HepG2 (cell line): Measurements from ENCODE around the gene ANKRD39. TPM values are rescaled to one million over a fixed set of nuclear protein-coding genes. Genes with fewer than 3 reads are reported as not detected.

Source experiments
- ATF3 ChIP-seq: sonication (generic); formaldehyde crosslinking; IDR thresholded peaks from 2 replicates; pipeline ENCODE4 v1.4.0; 2020; ENCODE audit warnings: missing genetic modification reagents
- ETS1 ChIP-seq: sonication (generic); formaldehyde crosslinking; IDR thresholded peaks from 2 replicates; pipeline ENCODE4 v1.4.0; 2020; ENCODE audit warnings: missing genetic modification reagents
- FOXM1 ChIP-seq: sonication (generic); formaldehyde crosslinking; IDR thresholded peaks from 2 replicates; pipeline ENCODE4 v1.5.0; 2020; ENCODE audit warnings: missing genetic modification reagents
- HDAC6 ChIP-seq: fragments of 200-600 bp; sonication (generic); IDR thresholded peaks from 2 replicates; pipeline ENCODE4 v1.7.0; 2017; ENCODE audit warnings: mild to moderate bottlenecking, antibody characterized with exemption, low read length, low read depth
- HHEX ChIP-seq: IDR thresholded peaks from 2 replicates; pipeline ENCODE4 v1.6.1; 2016; ENCODE audit warnings: control low read depth
- NFE2L1 ChIP-seq: sonication (generic); formaldehyde crosslinking; IDR thresholded peaks from 2 replicates; pipeline ENCODE4 v1.4.0; 2020; ENCODE audit warnings: missing genetic modification reagents, mild to moderate bottlenecking, borderline replicate concordance
- NR2C2 ChIP-seq: sonication (generic); formaldehyde crosslinking; IDR thresholded peaks from 2 replicates; pipeline ENCODE4 v1.4.0; 2020; ENCODE audit warnings: missing genetic modification reagents, mild to moderate bottlenecking, moderate library complexity, borderline replicate concordance
- RBAK ChIP-seq: sonication (generic); formaldehyde crosslinking; IDR thresholded peaks from 2 replicates; pipeline ENCODE4 v1.5.1; 2020; ENCODE audit warnings: mild to moderate bottlenecking, missing genetic modification reagents
- TCF7 ChIP-seq: sonication (generic); IDR thresholded peaks from 2 replicates; pipeline ENCODE4 v1.6.1; 2016; ENCODE audit warnings: antibody characterized with exemption, low read depth
- ZFP90 ChIP-seq: sonication (generic); formaldehyde crosslinking; IDR thresholded peaks from 2 replicates; pipeline ENCODE4 v1.8.0; 2022; ENCODE audit warnings: missing genetic modification reagents, mild to moderate bottlenecking, inconsistent platforms, borderline replicate concordance
- ZNF343 ChIP-seq: sonication (generic); formaldehyde crosslinking; IDR thresholded peaks from 2 replicates; pipeline ENCODE4 v1.4.0; 2020; ENCODE audit warnings: mild to moderate bottlenecking, missing genetic modification reagents
- ZNF468 ChIP-seq: sonication (generic); formaldehyde crosslinking; IDR thresholded peaks from 2 replicates; pipeline ENCODE4 v1.8.0; 2022; ENCODE audit warnings: mild to moderate bottlenecking, moderate library complexity, missing genetic modification reagents
- ZNF564 ChIP-seq: sonication (generic); formaldehyde crosslinking; IDR thresholded peaks from 2 replicates; pipeline ENCODE4 v1.8.1; 2023; ENCODE audit warnings: mild to moderate bottlenecking, missing genetic modification reagents
- ZNF773 ChIP-seq: sonication (generic); formaldehyde crosslinking; IDR thresholded peaks from 2 replicates; pipeline ENCODE4 v1.4.0; 2020; ENCODE audit warnings: missing genetic modification reagents, borderline replicate concordance
- ZSCAN12 ChIP-seq: sonication (generic); formaldehyde crosslinking; IDR thresholded peaks from 2 replicates; pipeline ENCODE4 v1.9.0; 2021; ENCODE audit warnings: mild to moderate bottlenecking, missing genetic modification reagents
- polyA plus RNA-seq, 8 experiments: library from polyadenylated mRNA; depleted of rRNA in 3 of 8; stranded (reverse) in 7 of 8; unstranded in 1 of 8; fragments of >200 nt; fragmentation: Illumina TruSeq in 4 of 8; extraction: Trizol in 4 of 8; gene quantifications; 2 replicates each; pipeline versions ENCODE4 v1.2.1 to v1.2.3, GENCODE V29; 2011 to 2016; ENCODE audit warnings: low read depth in 4 of 8, missing spikeins in 1 of 8, mixed read lengths in 1 of 8; ENCODE audit not compliant: insufficient read depth in 1 of 8
- total RNA-seq, 5 experiments: library from RNA; depleted of rRNA; stranded (reverse); fragments of >200 nt; fragmentation: Illumina TruSeq; extraction: Trizol; gene quantifications; 2 replicates each; pipeline ENCODE4 v1.2.3, GENCODE V29; 2016; ENCODE audit warnings: low read depth in 1 of 5
- TF ChIP-seq, protein P1 (sequence below): sonication (generic); formaldehyde crosslinking; IDR thresholded peaks from 2 replicates; pipeline ENCODE4 v1.5.0; 2020; ENCODE audit warnings: mild to moderate bottlenecking, missing genetic modification reagents, borderline replicate concordance
- TF ChIP-seq, protein P2 (sequence below): sonication (generic); formaldehyde crosslinking; IDR thresholded peaks from 2 replicates; pipeline ENCODE4 v1.4.0; 2020; ENCODE audit warnings: missing genetic modification reagents, mild to moderate bottlenecking, borderline replicate concordance
- TF ChIP-seq, protein P3 (sequence below): sonication (generic); formaldehyde crosslinking; IDR thresholded peaks from 2 replicates; pipeline ENCODE4 v1.9.0; 2021; ENCODE audit warnings: missing genetic modification reagents, borderline replicate concordance

Gene ANKRD39
- total and polyA plus RNA-seq, 2 of the 13 experiments (the other 11 are each of a cell fraction or from before 2014, with no cell fraction given): 23.2 to 24.8 TPM

- TF ChIP-seq ETS1 (CRISPR knock-in tag) (no peak), ATF3 (CRISPR knock-in tag) (no peak), RBAK (CRISPR knock-in tag) (no peak), NR2C2 (CRISPR knock-in tag) (peak; percentile 27; the same call in 1 of the 2 replicates), HHEX (no peak), ZNF564 (CRISPR knock-in tag) (peak; percentile 19; the same call in 1 of the 2 replicates), TCF7 (no peak), ZNF773 (CRISPR knock-in tag) (no peak), FOXM1 (CRISPR knock-in tag) (no peak), ZFP90 (no peak), HDAC6 (no peak), ZSCAN12 (CRISPR knock-in tag) (no peak), NFE2L1 (peak; percentile 76; the same call in 1 of the 2 replicates), ZNF343 (CRISPR knock-in tag) (peak; percentile 51; the same call in 1 of the 2 replicates), ZNF468 (CRISPR knock-in tag) (peak; percentile 69; the same call in 1 of the 2 replicates)
- TF ChIP-seq, protein P1, sequence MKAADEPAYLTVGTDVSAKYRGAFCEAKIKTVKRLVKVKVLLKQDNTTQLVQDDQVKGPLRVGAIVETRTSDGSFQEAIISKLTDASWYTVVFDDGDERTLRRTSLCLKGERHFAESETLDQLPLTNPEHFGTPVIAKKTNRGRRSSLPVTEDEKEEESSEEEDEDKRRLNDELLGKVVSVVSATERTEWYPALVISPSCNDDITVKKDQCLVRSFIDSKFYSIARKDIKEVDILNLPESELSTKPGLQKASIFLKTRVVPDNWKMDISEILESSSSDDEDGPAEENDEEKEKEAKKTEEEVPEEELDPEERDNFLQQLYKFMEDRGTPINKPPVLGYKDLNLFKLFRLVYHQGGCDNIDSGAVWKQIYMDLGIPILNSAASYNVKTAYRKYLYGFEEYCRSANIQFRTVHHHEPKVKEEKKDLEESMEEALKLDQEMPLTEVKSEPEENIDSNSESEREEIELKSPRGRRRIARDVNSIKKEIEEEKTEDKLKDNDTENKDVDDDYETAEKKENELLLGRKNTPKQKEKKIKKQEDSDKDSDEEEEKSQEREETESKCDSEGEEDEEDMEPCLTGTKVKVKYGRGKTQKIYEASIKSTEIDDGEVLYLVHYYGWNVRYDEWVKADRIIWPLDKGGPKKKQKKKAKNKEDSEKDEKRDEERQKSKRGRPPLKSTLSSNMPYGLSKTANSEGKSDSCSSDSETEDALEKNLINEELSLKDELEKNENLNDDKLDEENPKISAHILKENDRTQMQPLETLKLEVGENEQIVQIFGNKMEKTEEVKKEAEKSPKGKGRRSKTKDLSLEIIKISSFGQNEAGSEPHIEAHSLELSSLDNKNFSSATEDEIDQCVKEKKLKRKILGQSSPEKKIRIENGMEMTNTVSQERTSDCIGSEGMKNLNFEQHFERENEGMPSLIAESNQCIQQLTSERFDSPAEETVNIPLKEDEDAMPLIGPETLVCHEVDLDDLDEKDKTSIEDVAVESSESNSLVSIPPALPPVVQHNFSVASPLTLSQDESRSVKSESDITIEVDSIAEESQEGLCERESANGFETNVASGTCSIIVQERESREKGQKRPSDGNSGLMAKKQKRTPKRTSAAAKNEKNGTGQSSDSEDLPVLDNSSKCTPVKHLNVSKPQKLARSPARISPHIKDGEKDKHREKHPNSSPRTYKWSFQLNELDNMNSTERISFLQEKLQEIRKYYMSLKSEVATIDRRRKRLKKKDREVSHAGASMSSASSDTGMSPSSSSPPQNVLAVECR: peak; percentile 53; the same call in 1 of the 2 replicates
- TF ChIP-seq, protein P2, sequence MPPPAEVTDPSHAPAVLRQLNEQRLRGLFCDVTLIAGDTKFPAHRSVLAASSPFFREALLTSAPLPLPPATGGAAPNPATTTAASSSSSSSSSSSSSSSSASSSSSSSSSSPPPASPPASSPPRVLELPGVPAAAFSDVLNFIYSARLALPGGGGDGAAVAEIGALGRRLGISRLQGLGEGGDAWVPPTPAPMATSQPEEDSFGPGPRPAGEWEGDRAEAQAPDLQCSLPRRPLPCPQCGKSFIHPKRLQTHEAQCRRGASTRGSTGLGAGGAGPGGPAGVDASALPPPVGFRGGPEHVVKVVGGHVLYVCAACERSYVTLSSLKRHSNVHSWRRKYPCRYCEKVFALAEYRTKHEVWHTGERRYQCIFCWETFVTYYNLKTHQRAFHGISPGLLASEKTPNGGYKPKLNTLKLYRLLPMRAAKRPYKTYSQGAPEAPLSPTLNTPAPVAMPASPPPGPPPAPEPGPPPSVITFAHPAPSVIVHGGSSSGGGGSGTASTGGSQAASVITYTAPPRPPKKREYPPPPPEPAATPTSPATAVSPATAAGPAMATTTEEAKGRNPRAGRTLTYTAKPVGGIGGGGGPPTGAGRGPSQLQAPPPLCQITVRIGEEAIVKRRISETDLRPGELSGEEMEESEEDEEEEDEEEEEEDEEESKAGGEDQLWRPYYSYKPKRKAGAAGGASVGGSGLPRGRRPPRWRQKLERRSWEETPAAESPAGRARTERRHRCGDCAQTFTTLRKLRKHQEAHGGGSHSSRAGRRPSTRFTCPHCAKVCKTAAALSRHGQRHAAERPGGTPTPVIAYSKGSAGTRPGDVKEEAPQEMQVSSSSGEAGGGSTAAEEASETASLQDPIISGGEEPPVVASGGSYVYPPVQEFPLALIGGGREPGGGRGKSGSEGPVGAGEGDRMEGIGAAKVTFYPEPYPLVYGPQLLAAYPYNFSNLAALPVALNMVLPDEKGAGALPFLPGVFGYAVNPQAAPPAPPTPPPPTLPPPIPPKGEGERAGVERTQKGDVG: no peak
- TF ChIP-seq, protein P3, sequence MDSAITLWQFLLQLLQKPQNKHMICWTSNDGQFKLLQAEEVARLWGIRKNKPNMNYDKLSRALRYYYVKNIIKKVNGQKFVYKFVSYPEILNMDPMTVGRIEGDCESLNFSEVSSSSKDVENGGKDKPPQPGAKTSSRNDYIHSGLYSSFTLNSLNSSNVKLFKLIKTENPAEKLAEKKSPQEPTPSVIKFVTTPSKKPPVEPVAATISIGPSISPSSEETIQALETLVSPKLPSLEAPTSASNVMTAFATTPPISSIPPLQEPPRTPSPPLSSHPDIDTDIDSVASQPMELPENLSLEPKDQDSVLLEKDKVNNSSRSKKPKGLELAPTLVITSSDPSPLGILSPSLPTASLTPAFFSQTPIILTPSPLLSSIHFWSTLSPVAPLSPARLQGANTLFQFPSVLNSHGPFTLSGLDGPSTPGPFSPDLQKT (CRISPR knock-in tag): no peak
These were observed 40.7 kb downstream of the ANKRD39 start (continued) for GRCh38 chr2:96816836-96817702.
